NCI-H748 (cell line): Measurements from ENCODE around the gene RPP25.

Experiments used
- DNase-seq: peaks from one replicate; lab custom pipeline; 2025; ENCODE audit not compliant: unreplicated experiment; lab: John Stamatoyannopoulos, UW

Gene RPP25

DNA sequence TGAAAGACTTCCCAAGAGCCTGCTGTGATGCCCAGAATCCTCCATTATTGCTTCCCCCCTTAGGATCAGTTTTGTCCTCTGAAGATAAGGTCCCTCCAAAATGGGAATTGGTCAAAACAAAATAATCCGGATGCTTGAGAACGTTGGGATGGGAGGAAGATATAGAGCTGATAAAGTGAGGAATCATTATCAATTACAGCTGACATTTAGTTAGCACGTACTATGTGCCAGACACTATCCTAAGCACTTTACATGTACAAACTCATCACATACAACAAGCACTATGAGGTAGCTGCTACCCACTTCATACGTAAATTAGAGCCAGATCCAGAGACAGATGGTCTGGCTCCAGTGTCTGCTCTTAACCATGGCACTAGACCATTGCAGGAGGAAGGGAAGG lies 6.6 kb upstream of the RPP25 start:
- DNase-seq = no peak

DNA sequence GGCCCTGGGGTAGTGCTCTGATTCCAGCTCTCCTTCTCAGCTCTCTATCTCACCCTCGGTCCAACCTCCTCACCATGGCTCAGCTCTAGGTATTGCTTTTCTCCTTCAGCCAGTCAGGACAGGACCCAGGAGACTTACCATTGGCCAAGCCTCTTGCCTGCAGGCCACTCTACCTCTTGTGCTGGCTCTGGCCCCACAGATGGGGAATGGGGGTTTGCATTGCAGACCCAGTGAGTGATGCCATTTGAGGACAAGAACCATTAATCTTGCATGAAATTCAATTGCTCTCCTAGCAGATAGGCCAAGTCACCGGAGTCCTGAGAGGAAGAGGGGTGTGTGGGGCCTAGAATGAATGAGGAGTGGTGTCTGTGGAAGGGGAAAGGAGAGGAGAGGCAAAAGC lies 6.1 kb upstream of the RPP25 start:
- no peak for DNase-seq

DNA sequence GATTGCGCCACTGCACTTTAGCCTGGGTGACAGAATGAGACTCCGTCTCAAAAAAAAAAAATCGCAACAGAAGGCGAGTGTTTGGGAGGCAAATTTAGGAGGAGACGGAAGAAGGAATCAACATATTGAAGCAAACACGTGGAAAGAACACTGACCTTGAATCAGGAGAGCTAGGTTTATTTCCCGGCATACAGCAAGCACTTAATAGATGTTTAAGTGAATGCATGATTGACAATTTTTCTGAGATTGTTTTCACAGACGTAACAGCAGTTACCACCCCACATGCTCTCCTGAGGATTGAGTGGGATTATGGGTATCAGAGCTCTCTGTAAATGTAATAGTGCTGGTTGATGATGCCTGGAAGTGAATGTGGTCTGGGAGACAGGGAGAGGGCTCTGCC lies 5.6 kb upstream of the RPP25 start:
- no peak for DNase-seq

DNA sequence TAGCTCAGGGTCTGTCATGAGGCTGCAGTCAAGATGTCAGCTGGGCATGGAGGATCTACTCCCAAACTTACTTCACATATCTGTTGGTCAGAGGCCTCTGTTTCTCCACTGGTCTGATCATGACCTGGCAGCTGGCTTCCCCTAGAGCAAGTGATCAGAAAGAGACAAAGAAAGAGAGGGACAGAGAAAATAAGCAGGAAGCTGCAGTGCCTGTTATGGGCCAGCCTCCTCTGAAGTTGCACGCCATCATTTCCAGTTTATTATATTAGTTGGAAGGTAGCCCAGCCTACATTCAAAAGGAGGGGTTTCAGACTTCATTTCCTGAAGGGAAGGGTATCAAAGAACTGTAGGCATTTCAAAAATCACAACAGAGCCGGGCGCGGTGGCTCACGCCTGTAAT lies 5.0 kb upstream of the RPP25 start:
- no peak for DNase-seq

DNA sequence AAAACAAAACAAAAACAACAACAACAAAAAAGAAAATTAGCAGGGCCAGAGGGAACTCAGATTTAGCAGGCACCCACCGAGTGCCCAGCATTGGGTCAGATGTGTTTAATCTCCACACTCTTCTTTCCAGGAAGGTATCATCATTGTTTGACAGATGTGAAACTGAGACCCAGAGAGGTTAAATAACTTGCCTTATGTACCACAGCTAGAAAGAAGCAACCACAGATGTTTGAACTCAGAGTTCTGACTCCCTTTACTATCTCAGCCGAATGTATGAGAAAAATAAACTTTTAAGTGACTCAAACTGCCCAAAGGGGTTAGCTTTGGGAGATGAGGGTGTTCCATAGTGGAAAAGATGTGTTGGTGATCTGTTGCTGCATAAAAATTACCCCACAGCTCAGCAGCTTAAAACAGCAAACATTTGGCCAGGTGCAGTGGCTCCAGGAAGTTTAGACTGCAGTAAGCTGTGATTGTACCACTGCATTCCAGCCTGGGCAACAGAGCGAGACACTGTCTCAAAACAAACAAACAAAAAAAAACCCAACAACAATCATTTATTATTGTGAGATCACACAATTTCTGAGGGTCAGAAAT lies 4.5 kb upstream of the RPP25 start:
- no peak for DNase-seq

DNA sequence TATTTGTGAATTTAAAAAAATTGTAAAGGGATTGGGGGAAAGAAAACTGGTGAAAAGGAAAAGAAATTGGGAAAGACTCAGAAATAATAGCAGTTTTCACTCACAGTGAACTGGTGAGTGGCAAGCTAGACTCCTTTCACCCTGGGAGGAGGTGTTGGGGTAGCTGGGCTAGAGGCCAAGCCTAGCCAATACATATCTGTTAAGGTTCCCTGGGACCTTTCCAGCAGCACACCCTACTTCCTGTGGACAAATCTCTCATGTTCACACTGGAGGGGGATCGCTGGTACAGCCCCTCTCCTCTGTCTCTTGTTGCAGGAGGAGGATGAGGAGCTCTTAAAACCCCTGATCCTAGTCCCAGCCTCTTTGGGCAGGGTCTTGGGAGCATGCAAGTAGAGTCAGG lies 3.7 kb upstream of the RPP25 start:
- no peak for DNase-seq

DNA sequence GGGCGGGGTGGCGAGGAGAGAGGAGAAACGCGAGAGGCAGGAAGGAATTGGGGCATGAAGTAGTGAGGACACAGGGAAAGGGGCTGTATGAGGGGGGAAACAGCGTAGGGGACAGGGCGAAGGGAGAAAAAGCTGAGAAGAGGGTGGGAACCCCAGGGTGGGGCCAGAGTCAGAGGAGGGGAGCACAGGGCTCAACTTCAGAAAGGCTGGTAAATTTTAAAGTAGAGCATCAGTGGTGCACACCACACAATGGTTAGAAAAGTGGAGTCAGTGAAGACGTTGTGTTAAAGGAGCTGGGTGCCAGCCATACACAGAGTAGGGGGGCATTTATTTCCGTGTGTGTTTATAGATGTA lies 3.0 kb upstream of the RPP25 start:
- DNase-seq = no peak

DNA sequence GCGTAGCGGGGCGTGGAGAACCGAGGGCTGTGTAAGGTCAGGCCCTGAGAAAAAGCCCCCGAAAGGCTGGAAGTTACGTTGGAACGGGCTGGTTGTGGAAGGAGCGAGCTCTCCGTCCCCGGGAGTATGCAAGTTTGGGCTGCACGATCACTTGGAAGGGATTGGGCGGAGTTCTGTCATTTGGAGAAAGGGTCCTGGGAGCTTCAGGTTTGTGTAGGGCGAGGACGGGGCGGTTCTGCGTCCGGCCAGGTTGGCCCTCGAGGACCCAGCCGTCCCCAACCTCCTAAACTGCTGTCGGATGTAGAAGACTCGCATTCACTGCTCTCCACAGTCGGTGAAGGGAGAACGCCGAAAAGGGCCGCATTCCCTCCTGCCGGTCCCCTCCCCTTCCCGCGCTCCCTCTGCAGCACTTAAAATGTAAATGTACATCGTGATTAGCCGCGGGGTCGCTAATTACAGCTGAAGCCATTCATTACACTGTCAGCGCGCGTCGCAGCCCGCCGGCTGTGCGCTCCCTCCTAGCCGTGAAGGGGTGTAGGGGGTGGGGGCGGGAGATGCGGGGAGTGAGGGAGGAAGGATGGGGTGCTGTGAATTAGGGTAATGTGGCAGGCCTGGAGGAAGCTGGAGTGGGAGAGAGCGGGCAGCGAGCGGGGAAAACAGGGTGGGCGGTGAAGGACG lies 2.5 kb upstream of the RPP25 start:
- peak; percentile 32 for DNase-seq

DNA sequence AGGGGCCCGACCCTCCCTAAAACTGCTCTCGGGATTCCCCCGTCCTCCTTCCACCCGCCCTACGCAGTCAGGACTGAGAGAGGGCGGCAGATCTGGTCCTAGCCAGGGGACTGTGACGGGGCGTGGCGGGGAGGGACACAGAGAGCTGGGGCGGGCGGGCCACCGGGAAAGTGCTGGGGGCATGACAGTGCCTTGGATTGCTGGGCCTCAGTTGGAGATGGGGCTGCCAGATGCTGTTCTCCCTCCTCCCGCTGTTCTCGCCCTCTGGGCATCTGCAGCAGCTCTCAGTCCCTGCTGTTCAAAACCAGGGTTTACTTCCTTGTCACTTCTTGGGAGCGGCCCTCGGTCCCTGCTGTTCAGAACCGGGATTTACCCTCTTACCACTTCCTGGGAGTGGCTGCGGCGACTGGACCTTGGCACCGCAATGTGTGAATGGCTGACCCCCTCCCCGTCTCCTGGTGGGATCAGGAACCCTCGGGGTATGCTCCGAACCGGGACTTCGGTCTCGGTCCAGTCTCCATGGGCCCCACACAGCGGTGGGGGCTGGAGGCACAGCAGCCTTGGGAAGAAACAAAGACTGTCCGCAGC lies 1.8 kb upstream of the RPP25 start:
- peak; percentile 27 for DNase-seq

DNA sequence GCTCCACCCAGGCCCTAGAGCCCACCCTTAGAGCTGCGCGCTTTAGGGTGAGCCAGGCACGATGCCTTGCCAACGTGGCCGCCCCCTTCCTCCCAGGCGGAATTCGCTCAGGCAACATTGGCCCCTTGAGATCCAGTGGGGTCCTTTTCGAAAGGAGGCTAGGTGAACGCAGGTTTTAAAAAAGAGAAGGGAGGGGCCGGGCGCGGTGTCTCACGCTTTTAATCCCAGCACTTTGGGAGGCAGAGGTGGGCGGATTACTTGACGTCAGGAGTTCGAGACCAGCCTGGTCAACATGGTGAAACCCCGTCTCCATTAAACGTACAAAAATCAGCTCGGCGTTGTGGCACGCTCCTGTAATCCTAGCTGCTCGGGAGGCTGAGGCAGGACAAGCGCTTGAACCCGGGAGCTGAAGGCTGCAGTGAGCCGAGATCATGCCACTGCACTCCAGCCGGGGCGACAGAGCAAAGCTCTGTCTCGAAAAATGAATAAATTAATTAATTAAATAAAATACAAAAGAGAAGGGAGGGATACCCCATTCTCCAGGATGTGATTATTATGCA lies 984 bp upstream of the RPP25 start:
- peak; percentile 51 for DNase-seq

DNA sequence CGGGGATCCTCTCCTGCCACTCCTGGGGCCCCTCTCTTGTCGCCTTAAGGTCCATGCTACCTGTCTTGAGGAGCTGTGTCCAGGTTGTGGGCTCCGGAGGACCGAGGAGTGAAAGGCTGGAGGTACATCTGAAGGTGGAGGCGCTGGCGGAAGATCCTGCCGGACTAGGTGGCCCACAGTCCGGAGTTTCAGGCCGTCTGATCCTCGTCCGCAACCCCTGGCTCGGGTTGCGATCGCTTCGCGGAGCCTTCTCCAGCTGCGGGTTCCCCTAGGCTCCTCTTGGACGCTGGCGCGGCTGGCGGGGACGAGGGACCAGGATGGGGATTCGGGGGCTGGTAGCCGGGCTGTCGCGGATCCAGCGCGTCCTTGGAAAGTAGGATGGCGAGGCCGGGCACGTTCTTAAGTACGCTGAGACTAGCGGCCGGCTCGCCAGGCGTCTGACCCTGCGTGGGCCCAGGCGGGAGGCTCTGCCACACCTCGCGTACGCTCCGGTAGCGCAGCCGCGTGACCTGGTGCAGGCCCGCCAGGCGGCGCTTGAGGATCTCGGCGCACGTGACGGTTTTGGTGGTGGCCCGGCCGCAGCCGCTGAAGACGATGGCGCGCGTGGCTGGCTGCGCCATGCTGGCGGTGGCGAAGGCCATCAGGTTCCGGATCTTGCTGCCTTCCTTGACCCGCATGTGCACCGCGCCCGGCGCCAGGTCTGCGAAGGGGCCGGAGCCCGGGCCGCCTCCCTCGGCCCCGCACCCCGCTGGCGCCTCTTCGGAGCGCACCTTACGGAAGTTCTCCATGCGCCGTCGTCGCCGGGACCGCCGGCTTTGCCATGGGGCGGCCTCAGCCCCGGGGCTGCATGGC lies 550 bp downstream of the RPP25 start:
- DNase-seq = peak; percentile 55

DNA sequence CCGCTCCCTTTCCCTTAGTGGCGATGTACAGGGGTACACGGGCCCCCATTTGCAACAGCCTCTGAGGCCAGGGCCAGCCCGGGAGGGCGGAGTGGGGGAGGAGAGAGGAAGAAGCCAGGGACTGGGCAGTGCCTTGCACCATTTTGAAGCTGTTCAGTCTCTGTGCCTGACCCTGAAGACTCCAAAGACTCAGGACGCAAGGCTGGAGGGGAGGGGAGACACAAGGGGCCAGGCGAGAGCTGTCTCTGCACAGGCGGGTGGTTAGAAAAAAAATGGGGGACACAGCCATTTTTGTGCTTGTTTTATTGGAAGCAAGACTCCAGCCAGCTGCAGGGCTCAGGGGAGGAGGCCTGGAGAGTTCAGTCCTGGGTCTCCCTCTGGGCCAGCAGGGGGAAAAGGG lies 1.6 kb downstream of the RPP25 start:
- no peak for DNase-seq

DNA sequence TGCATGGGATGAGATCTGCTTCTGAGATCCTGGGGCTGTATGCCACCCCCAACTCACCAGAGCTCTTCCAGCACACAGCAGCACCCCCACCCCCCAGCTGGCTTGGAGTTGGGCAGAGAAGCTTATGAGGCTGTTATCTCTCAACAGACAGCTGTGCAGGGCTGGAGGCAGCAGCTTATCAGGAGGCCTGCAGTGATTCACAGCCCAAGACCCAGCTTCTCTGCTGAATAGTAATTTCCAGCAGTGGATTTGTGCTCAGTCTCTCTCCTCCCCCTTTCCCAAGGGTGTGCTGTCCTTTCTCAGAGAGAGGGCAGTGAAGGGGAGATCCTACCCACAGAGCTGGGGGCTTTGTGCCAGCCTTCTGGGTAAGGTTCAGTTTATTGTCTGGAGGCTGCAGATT lies 2.1 kb downstream of the RPP25 start:
- no peak for DNase-seq

DNA sequence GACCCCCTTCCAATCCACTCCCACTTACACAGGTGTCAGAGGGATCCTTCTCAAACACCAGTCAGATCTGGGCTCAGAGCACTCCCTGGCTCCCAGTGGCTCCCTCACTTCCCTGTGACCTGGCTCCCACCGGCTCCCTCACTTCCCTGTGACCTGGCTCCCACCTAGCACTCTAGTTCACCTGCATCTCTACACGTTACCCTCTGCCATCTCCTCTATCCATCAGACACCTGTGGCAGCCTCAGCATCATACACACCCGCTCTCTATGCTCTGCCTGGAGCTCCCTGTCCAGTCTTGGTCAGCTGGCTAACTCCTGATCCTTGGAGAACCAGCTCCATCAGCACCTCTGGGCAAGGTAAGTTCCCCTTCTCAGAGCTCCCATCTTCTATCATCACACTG lies 5.6 kb downstream of the RPP25 start:
- DNase-seq = no peak

DNA sequence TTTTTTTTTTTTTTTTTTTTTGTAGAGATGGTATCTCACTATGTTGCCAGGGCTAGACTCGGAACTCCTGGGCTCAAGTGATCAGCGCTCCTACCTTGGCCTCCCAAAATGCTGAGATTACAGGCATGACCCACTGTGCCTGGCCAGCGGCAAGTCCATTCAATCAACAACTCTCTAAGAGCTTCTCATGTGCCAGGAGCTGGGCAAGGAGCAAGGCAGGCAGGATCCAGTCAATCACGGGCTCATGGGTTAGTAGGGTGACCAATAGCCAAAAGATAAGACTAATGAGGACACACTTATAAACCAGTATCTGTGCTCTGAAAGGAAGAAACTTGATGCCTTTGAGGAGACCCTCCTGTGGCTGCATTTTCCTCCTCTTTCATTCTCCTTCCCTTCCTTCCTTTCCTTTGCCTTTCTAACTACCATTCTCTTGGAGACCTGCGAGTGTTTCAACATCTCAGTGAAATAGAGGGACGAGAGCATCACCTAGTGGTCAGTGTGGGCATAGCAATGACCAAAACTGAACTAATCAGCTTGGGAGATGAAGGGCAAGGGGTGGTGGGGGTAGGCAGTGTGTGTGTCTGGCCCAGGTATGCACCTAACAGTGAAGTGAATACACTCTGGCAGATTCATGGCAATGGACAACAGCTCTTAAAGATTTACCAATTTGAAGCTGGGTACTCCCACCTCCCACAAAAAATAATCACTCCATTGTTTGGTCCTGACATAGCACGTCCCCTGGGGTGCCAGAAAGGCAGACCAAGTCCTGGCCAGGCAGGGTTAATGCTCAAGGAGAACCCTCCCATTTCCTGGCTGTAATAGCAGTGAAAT lies 6.3 kb downstream of the RPP25 start:
- peak; percentile 59 for DNase-seq

DNA sequence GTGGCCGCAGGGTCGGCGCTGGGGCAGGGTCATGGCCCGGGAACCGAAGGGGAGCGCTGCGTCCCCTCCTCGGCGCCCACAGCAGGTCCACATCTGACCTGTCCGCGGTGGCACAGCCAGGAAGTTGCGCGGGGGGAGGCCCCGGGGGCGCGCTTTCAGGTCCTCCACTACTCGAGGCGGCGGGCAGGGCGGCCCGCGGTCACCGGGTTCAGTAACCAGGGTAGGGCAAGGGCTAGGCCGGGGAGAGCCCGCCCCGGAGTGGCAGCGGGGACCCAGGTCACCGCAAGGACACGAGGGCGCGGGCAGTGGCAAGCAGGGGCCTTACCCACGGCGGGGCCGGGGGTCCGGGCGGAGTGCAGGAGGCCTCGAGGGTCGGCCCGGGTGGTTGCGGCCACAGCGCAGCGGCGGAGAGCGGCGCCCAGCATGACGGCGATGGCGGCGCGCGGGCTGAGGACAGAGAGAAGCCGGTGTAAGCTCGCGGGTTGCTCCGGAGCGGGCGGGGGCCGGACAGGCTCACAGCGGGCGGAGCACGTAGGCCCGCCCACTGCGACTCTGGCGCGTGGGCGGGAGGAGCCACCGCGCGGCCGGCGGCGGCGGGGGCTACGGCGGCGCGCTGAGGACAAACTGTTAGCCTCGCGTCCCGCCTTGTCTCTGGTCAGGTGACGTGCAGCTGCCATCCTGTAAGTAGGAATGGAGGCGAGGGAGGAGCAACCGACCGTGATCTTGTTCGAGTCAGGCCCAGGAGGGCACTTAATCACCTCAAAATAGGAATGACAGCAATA lies 18.8 kb downstream of the RPP25 start, which contains the start of gene COX5A:
Gene COX5A, minus strand, starts transcription at position 484 of the 782 bp plus-strand sequence. Its CDS starts 59 bp downstream, at position 425.
- peak; percentile 93 for DNase-seq

DNA sequence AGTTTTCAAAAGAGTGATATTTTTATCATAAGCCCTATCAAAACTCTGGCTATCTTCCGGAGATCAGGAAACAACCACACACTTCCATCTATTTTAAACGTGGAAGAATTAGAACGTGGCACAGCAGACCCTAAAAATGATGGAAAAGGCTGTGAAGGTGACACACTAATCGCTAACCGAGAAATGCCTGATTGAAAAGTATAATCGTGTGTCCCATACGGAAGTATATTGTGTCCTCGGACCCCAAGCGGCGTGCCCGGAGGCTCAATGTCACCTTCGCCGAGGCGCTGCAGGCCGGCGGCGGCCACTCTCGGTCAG lies 19.3 kb downstream of the RPP25 start:
- DNase-seq = peak; percentile 51

DNA sequence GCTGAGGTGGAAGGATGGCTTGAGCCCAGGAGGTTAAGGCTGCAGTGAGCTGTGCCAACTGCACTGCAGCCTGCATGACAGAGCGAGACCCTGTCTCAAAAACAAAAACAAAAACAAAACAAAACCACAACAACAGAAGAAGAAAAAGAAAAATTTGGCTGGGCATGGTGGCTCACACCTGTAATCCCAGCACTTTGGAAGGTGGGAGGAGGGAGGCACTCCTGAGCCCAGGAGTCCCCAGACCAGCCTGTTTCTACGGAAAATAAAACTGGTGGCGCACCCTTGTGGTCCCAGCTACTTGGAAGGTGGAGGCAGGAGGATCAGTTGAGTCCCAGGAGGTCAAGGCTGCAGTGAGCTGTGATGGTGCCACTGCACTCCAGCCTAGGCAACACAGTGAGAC lies 21.4 kb downstream of the RPP25 start:
- DNase-seq = peak; percentile 16

DNA sequence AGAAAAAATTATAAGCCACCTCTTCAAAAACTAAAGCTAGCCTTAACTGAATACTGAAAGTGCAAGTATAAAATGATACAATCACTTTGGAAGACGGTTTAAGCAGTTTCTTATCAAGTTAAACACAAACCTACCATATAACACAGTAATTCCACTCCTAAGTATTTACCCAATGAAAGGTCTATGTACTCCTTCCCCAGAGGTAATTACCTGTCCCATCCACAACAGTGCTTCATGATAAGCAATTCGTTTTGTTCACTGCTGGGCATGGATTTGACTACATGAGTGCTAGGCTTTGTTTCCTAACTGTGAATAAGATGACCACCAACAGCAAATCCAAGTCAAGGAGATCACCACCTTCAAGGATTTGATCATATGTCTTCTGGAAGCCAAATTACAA lies 23.0 kb downstream of the RPP25 start:
- no peak for DNase-seq

DNA sequence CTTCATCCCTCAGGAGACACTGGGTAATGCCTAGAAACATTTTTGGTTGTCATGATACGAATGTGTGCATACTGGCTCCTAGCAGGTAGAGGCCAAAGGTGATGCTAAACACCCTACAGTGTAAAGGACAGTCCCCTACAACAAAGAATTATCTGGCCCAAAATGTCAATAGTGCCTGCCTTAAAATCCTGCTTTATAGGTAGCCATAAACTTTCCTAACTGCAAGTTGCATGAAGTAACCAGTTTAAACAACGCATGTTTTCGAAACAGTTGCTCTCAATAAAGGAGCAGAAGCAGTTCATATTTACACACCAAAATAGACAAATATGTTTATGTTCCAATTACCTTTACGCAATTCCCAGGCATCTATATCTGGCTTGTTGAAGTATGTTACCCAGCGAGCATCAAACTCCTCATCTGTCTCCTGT lies 27.8 kb downstream of the RPP25 start:
- DNase-seq = no peak
